T-helper 2 cell (primary cell): ENCODE results near the gene NDST4.

ENCODE experiments used
- DNase-seq, 5 experiments: peaks; one replicate each; pipeline versions ENCODE4 v3.0.0 to v3.0.0-alpha.2; 2012 to 2022
- total RNA-seq, 2 donors: gene quantifications; one replicate each; lab custom pipeline; 2026; lab: John Stamatoyannopoulos, UW

Gene NDST4
- total RNA-seq, result 0 reads per million in 2 donors

GRCh38 chr4:115113506-115114106, at the start of gene NDST4:
Gene NDST4 (minus strand): TSS chr4:115113620. CDS start chr4:115077036, 36,584 bp downstream.
- DNase-seq, result no peak

- DNase-seq, result no peak
Observed at GRCh38 chr4:115159141-115159540, 45.7 kb upstream of the NDST4 start.

- DNase-seq, result no peak
Observed at GRCh38 chr4:115158296-115158695, 44.9 kb upstream of the NDST4 start.

GRCh38 chr4:115154826-115155225, 41.4 kb upstream of the NDST4 start:
- no peak for DNase-seq

- DNase-seq, result no peak
Observed at GRCh38 chr4:115152965-115153364, 39.5 kb upstream of the NDST4 start.

GRCh38 chr4:115152081-115152480, 38.7 kb upstream of the NDST4 start:
- DNase-seq, result no peak

- no peak for DNase-seq
Observed at GRCh38 chr4:115149106-115149505, 35.7 kb upstream of the NDST4 start.

GRCh38 chr4:115145393-115146160, 32.2 kb upstream of the NDST4 start:
- DNase-seq, result no peak

- no peak for DNase-seq
Observed at GRCh38 chr4:115128037-115128436, 14.6 kb upstream of the NDST4 start.

GRCh38 chr4:115126491-115126890, 13.1 kb upstream of the NDST4 start:
- DNase-seq, result no peak

GRCh38 chr4:115121351-115122043, 8.1 kb upstream of the NDST4 start:
- no peak for DNase-seq

- no peak for DNase-seq
Observed at GRCh38 chr4:115119804-115120352, 6.5 kb upstream of the NDST4 start.

- no peak for DNase-seq
Observed at GRCh38 chr4:115117651-115118050, 4.2 kb upstream of the NDST4 start.

GRCh38 chr4:115110191-115111181, 2.9 kb downstream of the NDST4 start:
- no peak for DNase-seq

- DNase-seq, result no peak
Observed at GRCh38 chr4:115108850-115109249, 4.6 kb downstream of the NDST4 start.

- no peak for DNase-seq
Observed at GRCh38 chr4:115107411-115107810, 6.0 kb downstream of the NDST4 start.

GRCh38 chr4:115101675-115102074, 11.7 kb downstream of the NDST4 start:
- DNase-seq, result no peak

GRCh38 chr4:115090483-115091075, 22.8 kb downstream of the NDST4 start:
- peak in 1 of 5 experiments; percentile 24 for DNase-seq

GRCh38 chr4:115082633-115083032, 30.8 kb downstream of the NDST4 start:
- DNase-seq, result no peak

GRCh38 chr4:115076691-115077090, 36.7 kb downstream of the NDST4 start:
- DNase-seq, result no peak

- DNase-seq, result no peak
Observed at GRCh38 chr4:115058533-115058932, 54.9 kb downstream of the NDST4 start.

GRCh38 chr4:115054836-115055235, 58.6 kb downstream of the NDST4 start:
- DNase-seq, result no peak
